SK-N-MC (cell line): Measurements from ENCODE around the gene GFI1B.

Experiments
- EZH2 ChIP-seq: fragments of 200-600 bp; sonication (generic); IDR thresholded peaks from one replicate; pipeline ENCODE4 v1.6.1; 2017; ENCODE audit warnings: antibody characterized with exemption
- FOXP2 ChIP-seq: optimal IDR thresholded peaks from 2 replicates; pipeline ENCODE3; 2011; ENCODE audit warnings: mild to moderate bottlenecking, moderate library complexity; ENCODE audit not compliant: insufficient read depth; ENCODE audit errors: extremely low read length, control extremely low read depth
- POLR2AphosphoS5 ChIP-seq: IDR thresholded peaks from 2 replicates; pipeline ENCODE4 v1.6.1; 2012; ENCODE audit warnings: mild to moderate bottlenecking, low read depth, low read length, borderline replicate concordance

DNA sequence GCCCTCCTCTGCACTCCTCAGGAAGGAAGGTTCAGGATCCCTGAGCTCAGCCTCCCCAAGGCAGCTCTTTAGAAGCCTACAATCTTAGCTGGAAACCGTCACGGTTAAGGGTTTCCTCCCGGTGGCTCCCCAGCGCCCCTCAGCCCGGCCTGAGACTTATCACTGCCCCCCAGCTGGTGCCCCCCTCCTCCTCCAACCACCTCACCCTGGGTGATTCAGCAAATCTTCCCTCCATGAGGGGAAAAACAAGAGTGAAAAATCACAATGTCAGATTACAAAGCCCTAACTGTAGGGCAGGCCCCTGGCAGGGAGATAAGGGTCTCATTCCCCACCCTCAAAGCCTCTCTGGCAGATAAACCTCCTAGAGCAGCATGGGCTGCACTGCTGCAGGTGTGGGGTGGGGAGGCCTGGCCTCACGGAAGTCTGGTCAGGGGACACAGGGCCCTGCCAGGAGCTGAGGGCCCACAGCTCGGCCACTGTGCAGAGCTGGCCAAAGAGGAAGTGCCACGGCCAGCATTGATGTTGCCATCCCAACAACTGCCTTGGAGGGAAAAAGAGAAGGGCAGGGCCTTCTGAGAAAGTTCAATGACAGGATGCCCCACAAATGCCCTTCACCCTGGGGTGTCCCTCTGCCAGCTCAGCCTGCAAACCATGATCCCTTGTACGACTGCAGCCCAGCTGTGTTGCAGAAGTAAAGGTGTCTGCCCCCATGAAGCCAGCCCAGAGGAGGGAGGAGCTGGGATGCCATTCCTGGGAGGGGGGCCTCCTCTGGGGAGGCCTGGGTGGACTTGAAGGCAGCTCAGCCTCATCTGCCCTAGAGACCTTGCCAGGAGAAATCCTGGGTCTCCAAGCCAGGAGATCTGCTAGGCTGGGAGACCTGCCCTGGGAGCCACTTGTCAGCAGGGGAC lies 25.9 kb downstream of the GFI1B start:
- TF ChIP-seq POLR2AphosphoS5 = no peak
- no peak for TF ChIP-seq EZH2
- TF ChIP-seq FOXP2 = no peak
